Ascending aorta (tissue), 2 donors: ENCODE measurements around the gene GNG11. TPM values are rescaled to one million over a fixed set of nuclear protein-coding genes. Genes with fewer than 3 reads are reported as not detected.

Experiments
- DNase-seq, 2 donors: peaks; one replicate each; pipeline ENCODE4 v3.0.0-alpha.2; 2019; ENCODE audit warnings: low spot score in 2 of 2
- H3K27ac ChIP-seq, 2 donors: fragments of 200-600 bp; sonication (generic); one replicate each; pipeline ENCODE4 v1.5.1; 2016 to 2017; ENCODE audit warnings: mild to moderate bottlenecking in 1 of 2
- H3K27me3 ChIP-seq: fragments of 200-600 bp; sonication (generic); one replicate; pipeline ENCODE4 v1.5.1; 2017
- H3K36me3 ChIP-seq, 2 donors: fragments of 200-600 bp; sonication (generic); one replicate each; pipeline ENCODE4 v1.5.1; 2016
- H3K4me1 ChIP-seq, 2 donors: fragments of 200-600 bp; sonication (generic); one replicate each; pipeline ENCODE4 v1.5.1; 2016 to 2017; ENCODE audit warnings: mild to moderate bottlenecking in 1 of 2
- H3K4me3 ChIP-seq, 2 donors: fragments of 200-600 bp; sonication (generic); one replicate each; pipeline ENCODE4 v1.5.1; 2016 to 2017; ENCODE audit warnings: mild to moderate bottlenecking in 1 of 2
- H3K9me3 ChIP-seq, 2 donors: fragments of 200-600 bp; sonication (generic); one replicate each; pipeline ENCODE4 v1.5.1; 2016
- CTCF ChIP-seq, 3 experiments: fragments of 200-600 bp in 2 of 3; fragments of 450-650 bp in 1 of 3; sonication (generic) in 2 of 3; IDR thresholded peaks; one replicate each; pipeline ENCODE4 v1.5.1; 2016 to 2019; ENCODE audit warnings: antibody characterized with exemption in 3 of 3, mild to moderate bottlenecking in 1 of 3, moderate library complexity in 1 of 3
- intact Hi-C: fragments of 100-400 bp; cut with DNase I; formaldehyde crosslinking; loops from one replicate; pipeline ENCODE4 v1.15.1; 2023
- total RNA-seq: library from RNA; depleted of rRNA; stranded (reverse); fragments of >200 nt; gene quantifications from one replicate; pipeline ENCODE4 v1.1.0, GENCODE V29; 2016

GNG11 gene
- total RNA-seq, 1 donor from 2014 or later: 28.4 TPM

- peak in 1 of 2 donors; percentile 75 for DNase-seq
- H3K36me3 ChIP-seq: no peaks in the 10 kb centered on the region
- H3K4me3 ChIP-seq: peak within 1 kb of the TSS; percentile 63 to 82
- peaks cover 0 to 2% of the 10 kb centered on the region in 2 donors for H3K4me1 ChIP-seq
- no peak within 1 kb of the TSS for H3K27ac ChIP-seq
- intact Hi-C loops: no loop called here
- TF ChIP-seq CTCF (IDR thresholded peaks at IDR 0.05): no peak
- H3K9me3 ChIP-seq: no peaks in the 10 kb centered on the region
- no peaks in the 10 kb centered on the region for H3K27me3 ChIP-seq
Measured at GRCh38 chr7:93890464-93891068, 31.0 kb upstream of the GNG11 start, which contains the start of gene TFPI2. Gene TFPI2, minus strand, starts transcription at chr7:93890753. Its CDS starts 75 bp downstream, at chr7:93890678.

GRCh38 chr7:93894426-93894825 lies 27.1 kb upstream of the GNG11 start:
- Histone ChIP-seq H3K36me3 (no peaks in the 10 kb centered on the region), H3K27ac (no peak overlapping the region), H3K4me1 (peaks cover 0 to 2% of the 10 kb centered on the region in 2 donors), H3K4me3 (no peak overlapping the region), H3K27me3 (no peaks in the 10 kb centered on the region), H3K9me3 (no peaks in the 10 kb centered on the region)
- no peak for TF ChIP-seq CTCF (IDR thresholded peaks at IDR 0.05)
- intact Hi-C loops: no loop called here
- no peak for DNase-seq

GRCh38 chr7:93894966-93895640 lies 26.4 kb upstream of the GNG11 start:
- no peaks in the 10 kb centered on the region for H3K36me3 ChIP-seq
- no peak for TF ChIP-seq CTCF (IDR thresholded peaks at IDR 0.05)
- intact Hi-C loops: no loop called here
- peaks cover 0 to 2% of the 10 kb centered on the region in 2 donors for H3K4me1 ChIP-seq
- no peaks in the 10 kb centered on the region for H3K9me3 ChIP-seq
- DNase-seq: no peak
- H3K27ac ChIP-seq: no peak overlapping the region
- no peaks in the 10 kb centered on the region for H3K27me3 ChIP-seq
- no peak overlapping the region for H3K4me3 ChIP-seq

- Histone ChIP-seq H3K27ac (no peak overlapping the region), H3K9me3 (no peaks in the 10 kb centered on the region), H3K36me3 (no peaks in the 10 kb centered on the region), H3K4me1 (no peaks in the 10 kb centered on the region), H3K4me3 (no peak overlapping the region), H3K27me3 (no peaks in the 10 kb centered on the region)
- DNase-seq: no peak
- TF ChIP-seq CTCF (IDR thresholded peaks at IDR 0.05): no peak
- intact Hi-C loops: no loop called here
Measured at GRCh38 chr7:93895859-93896600, 25.5 kb upstream of the GNG11 start.

- H3K4me1 ChIP-seq: no peaks in the 10 kb centered on the region
- H3K9me3 ChIP-seq: no peaks in the 10 kb centered on the region
- no peak overlapping the region for H3K4me3 ChIP-seq
- H3K36me3 ChIP-seq: no peaks in the 10 kb centered on the region
- H3K27ac ChIP-seq: no peak overlapping the region
- intact Hi-C loops: no loop called here
- TF ChIP-seq CTCF (IDR thresholded peaks at IDR 0.05): no peak
- H3K27me3 ChIP-seq: no peaks in the 10 kb centered on the region
- DNase-seq: no peak
Measured at GRCh38 chr7:93897680-93898079, 23.9 kb upstream of the GNG11 start.
